ENCODE results near the gene ADGRD2.

GRCh38 chr9:124429530-124429867 is 20.8 kb upstream of the ADGRD2 start:
- TF ChIP-seq CTCF (conservative IDR thresholded peaks at IDR 0.05; ENCODE audit: low read depth, low read length): no peak
- TF ChIP-seq EZH2 (IDR thresholded peaks at IDR 0.05; ENCODE audit: borderline replicate concordance, low read depth, low read length, poor library complexity, severe bottlenecking): no peak

Measured in A673 (cell line).